GM23338 (cell line): ENCODE measurements around the gene DLG5. TPM values are rescaled to one million over a fixed set of nuclear protein-coding genes. Genes with fewer than 3 reads are reported as not detected.

ENCODE experiments used
- ATAC-seq: fragments of 200-7000 bp; cut with Tn5 transposase; 3 replicates; pipeline ENCODE4 v1.9.1; 2020
- DNase-seq: peaks from one replicate; pipeline ENCODE4 v3.0.0-alpha.2; 2015; ENCODE audit warnings: low spot score
- H2AFZ ChIP-seq: fragments of 200-600 bp; sonication (generic); 2 replicates; pipeline ENCODE4 v1.8.0; 2016; ENCODE audit warnings: antibody characterized with exemption, mild to moderate bottlenecking, moderate library complexity
- H3F3A ChIP-seq: fragments of 200-600 bp; sonication (generic); replicated peaks from 2 replicates; pipeline ENCODE4 v1.8.0; 2017; ENCODE audit warnings: antibody characterized with exemption, mixed run types, low read depth
- H3K27ac ChIP-seq: fragments of 200-600 bp; sonication (generic); 2 replicates; pipeline ENCODE4 v1.6.1; 2016; ENCODE audit warnings: low read depth
- H3K27me3 ChIP-seq: fragments of 200-600 bp; sonication (generic); 2 replicates; pipeline ENCODE4 v1.8.0; 2016; ENCODE audit warnings: mild to moderate bottlenecking, mixed run types, moderate library complexity; ENCODE audit not compliant: insufficient read depth
- H3K36me3 ChIP-seq: fragments of 200-600 bp; sonication (generic); 2 replicates; pipeline ENCODE4 v1.8.0; 2016; ENCODE audit warnings: mild to moderate bottlenecking; ENCODE audit not compliant: insufficient read depth
- H3K4me1 ChIP-seq: fragments of 200-600 bp; sonication (generic); 2 replicates; pipeline ENCODE4 v1.8.0; 2016; ENCODE audit warnings: mild to moderate bottlenecking, moderate library complexity; ENCODE audit not compliant: insufficient read depth
- H3K4me2 ChIP-seq: fragments of 200-600 bp; sonication (generic); 2 replicates; pipeline ENCODE4 v1.7.1; 2017; ENCODE audit warnings: mixed run types
- H3K4me3 ChIP-seq: fragments of 200-600 bp; sonication (generic); 2 replicates; pipeline ENCODE4 v1.6.1; 2016; ENCODE audit warnings: mixed run types
- H3K79me2 ChIP-seq: fragments of 200-600 bp; sonication (generic); replicated peaks from 2 replicates; pipeline ENCODE4 v1.8.0; 2017; ENCODE audit warnings: mild to moderate bottlenecking; ENCODE audit not compliant: insufficient read depth
- H3K9me2 ChIP-seq: fragments of 200-600 bp; sonication (generic); 2 replicates; pipeline ENCODE4 v1.8.0; 2017; ENCODE audit not compliant: insufficient read depth
- H4K20me1 ChIP-seq: fragments of 200-600 bp; sonication (generic); replicated peaks from 2 replicates; pipeline ENCODE4 v1.8.0; 2017; ENCODE audit warnings: mild to moderate bottlenecking; ENCODE audit not compliant: insufficient read depth
- H3K27ac Mint-ChIP-seq: 2 replicates; pipeline ENCODE4 v1.8.0; 2020; ENCODE audit warnings: inconsistent platforms, mild to moderate bottlenecking, moderate library complexity, mixed read lengths
- H3K27me3 Mint-ChIP-seq: 3 replicates; pipeline ENCODE4 v1.8.0; 2022; ENCODE audit warnings: low read depth, mild to moderate bottlenecking, moderate library complexity, mixed read lengths, inconsistent platforms; ENCODE audit not compliant: insufficient read depth, poor library complexity
- H3K36me3 Mint-ChIP-seq: 3 replicates; pipeline ENCODE4 v1.8.0; 2021; ENCODE audit warnings: low read depth, mild to moderate bottlenecking, inconsistent platforms, moderate library complexity, mixed read lengths
- H3K4me1 Mint-ChIP-seq: 3 replicates; pipeline ENCODE4 v1.8.0; 2020; ENCODE audit warnings: mild to moderate bottlenecking, inconsistent platforms, mixed read lengths
- H3K4me3 Mint-ChIP-seq: 3 replicates; pipeline ENCODE4 v1.8.0; 2021; ENCODE audit warnings: moderate library complexity, mild to moderate bottlenecking, inconsistent platforms, mixed read lengths
- H3K9me3 Mint-ChIP-seq: 3 replicates; pipeline ENCODE4 v1.8.0; 2020; ENCODE audit warnings: moderate library complexity, mild to moderate bottlenecking, inconsistent platforms, mixed read lengths
- EZH2phosphoT487 ChIP-seq: fragments of 200-600 bp; sonication (generic); IDR thresholded peaks from one replicate; pipeline ENCODE4 v1.8.1; 2018; ENCODE audit warnings: antibody characterized with exemption; ENCODE audit not compliant: unreplicated experiment
- JUNB ChIP-seq: IDR thresholded peaks from one replicate; pipeline ENCODE4 v1.6.1; 2016; ENCODE audit warnings: antibody characterized with exemption; ENCODE audit not compliant: unreplicated experiment
- polyA plus RNA-seq: library from polyadenylated mRNA; unstranded; fragments of >200 nt; fragmentation: Nextera tagmentation; extraction: Ambion mirVana; gene quantifications from 2 replicates; pipeline ENCODE4 v1.2.1, GENCODE V29; 2016
- total RNA-seq: library from RNA; depleted of rRNA; stranded (reverse); fragments of >200 nt; shearing (Covaris generic); gene quantifications from 2 replicates; pipeline ENCODE4 v1.2.3, GENCODE V29; 2014
- TF ChIP-seq, protein P1 (sequence below), 2 experiments: fragments of 200-600 bp in 1 of 2; sonication (generic) in 1 of 2; conservative IDR thresholded peaks; 2 replicates each; pipeline versions ENCODE4 v1.5.1 to v1.6.1; 2016 to 2017; ENCODE audit warnings: antibody characterized with exemption in 2 of 2, low read depth in 2 of 2, mild to moderate bottlenecking in 2 of 2, moderate library complexity in 1 of 2
- TF ChIP-seq, protein P2 (sequence below): fragments of 250-450 bp; sonication (Bioruptor Pico); IDR thresholded peaks from 2 replicates; pipeline ENCODE4 v1.5.0; 2020; ENCODE audit warnings: mild to moderate bottlenecking, moderate library complexity

DLG5 gene
- total and polyA plus RNA-seq, 2 experiments from 2014 or later = 7.4 to 66.6 TPM

DNA sequence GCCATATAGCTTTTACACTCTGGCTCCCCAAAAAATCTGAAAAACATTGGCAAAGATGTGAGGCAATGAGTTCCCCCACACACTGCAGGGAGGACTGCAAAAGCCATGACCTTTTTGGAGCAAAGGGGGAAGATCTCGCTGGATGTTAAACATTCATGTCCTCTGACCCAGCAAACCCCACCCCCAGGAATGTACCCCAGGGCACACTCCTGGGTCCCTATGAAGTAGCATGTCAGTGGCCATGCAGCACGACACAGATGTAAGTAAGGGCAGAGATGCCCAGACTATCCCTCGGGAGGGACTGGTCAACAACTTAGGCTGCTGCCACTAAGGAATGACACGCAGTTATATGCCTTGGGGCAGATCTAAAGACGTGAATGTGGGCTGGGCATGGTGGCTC lies 100.6 kb downstream of the DLG5 start:
- H3K27ac Mint-ChIP-seq = peak overlapping the region; percentile 82
- Histone ChIP-seq H3K4me2 (no peak overlapping the region), H3K36me3 (peaks cover 10% of the 10 kb centered on the region; the same call in 1 of the 2 replicates), H4K20me1 (no peaks in the 10 kb centered on the region), H3F3A (no peaks in the 10 kb centered on the region), H3K4me1 (no peaks in the 10 kb centered on the region), H2AFZ (no peak overlapping the region), H3K9me2 (no peaks in the 10 kb centered on the region), H3K79me2 (no peaks in the 10 kb centered on the region), H3K27ac (no peak overlapping the region), H3K4me3 (no peak overlapping the region), H3K27me3 (no peaks in the 10 kb centered on the region)
- no peak overlapping the region for H3K4me3 Mint-ChIP-seq
- no peaks in the 10 kb centered on the region for H3K9me3 Mint-ChIP-seq
- peaks cover 2% of the 10 kb centered on the region for H3K4me1 Mint-ChIP-seq
- DNase-seq (peak; percentile 49), ATAC-seq (peak; percentile 74)
- peaks cover 60% of the 10 kb centered on the region for H3K36me3 Mint-ChIP-seq
- peaks cover 12% of the 10 kb centered on the region for H3K27me3 Mint-ChIP-seq
- TF ChIP-seq, protein P1, sequence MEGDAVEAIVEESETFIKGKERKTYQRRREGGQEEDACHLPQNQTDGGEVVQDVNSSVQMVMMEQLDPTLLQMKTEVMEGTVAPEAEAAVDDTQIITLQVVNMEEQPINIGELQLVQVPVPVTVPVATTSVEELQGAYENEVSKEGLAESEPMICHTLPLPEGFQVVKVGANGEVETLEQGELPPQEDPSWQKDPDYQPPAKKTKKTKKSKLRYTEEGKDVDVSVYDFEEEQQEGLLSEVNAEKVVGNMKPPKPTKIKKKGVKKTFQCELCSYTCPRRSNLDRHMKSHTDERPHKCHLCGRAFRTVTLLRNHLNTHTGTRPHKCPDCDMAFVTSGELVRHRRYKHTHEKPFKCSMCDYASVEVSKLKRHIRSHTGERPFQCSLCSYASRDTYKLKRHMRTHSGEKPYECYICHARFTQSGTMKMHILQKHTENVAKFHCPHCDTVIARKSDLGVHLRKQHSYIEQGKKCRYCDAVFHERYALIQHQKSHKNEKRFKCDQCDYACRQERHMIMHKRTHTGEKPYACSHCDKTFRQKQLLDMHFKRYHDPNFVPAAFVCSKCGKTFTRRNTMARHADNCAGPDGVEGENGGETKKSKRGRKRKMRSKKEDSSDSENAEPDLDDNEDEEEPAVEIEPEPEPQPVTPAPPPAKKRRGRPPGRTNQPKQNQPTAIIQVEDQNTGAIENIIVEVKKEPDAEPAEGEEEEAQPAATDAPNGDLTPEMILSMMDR (conservative IDR thresholded peaks at IDR 0.05; ENCODE audit: low read depth in 2 of 2) = no peak
- TF ChIP-seq, protein P2, sequence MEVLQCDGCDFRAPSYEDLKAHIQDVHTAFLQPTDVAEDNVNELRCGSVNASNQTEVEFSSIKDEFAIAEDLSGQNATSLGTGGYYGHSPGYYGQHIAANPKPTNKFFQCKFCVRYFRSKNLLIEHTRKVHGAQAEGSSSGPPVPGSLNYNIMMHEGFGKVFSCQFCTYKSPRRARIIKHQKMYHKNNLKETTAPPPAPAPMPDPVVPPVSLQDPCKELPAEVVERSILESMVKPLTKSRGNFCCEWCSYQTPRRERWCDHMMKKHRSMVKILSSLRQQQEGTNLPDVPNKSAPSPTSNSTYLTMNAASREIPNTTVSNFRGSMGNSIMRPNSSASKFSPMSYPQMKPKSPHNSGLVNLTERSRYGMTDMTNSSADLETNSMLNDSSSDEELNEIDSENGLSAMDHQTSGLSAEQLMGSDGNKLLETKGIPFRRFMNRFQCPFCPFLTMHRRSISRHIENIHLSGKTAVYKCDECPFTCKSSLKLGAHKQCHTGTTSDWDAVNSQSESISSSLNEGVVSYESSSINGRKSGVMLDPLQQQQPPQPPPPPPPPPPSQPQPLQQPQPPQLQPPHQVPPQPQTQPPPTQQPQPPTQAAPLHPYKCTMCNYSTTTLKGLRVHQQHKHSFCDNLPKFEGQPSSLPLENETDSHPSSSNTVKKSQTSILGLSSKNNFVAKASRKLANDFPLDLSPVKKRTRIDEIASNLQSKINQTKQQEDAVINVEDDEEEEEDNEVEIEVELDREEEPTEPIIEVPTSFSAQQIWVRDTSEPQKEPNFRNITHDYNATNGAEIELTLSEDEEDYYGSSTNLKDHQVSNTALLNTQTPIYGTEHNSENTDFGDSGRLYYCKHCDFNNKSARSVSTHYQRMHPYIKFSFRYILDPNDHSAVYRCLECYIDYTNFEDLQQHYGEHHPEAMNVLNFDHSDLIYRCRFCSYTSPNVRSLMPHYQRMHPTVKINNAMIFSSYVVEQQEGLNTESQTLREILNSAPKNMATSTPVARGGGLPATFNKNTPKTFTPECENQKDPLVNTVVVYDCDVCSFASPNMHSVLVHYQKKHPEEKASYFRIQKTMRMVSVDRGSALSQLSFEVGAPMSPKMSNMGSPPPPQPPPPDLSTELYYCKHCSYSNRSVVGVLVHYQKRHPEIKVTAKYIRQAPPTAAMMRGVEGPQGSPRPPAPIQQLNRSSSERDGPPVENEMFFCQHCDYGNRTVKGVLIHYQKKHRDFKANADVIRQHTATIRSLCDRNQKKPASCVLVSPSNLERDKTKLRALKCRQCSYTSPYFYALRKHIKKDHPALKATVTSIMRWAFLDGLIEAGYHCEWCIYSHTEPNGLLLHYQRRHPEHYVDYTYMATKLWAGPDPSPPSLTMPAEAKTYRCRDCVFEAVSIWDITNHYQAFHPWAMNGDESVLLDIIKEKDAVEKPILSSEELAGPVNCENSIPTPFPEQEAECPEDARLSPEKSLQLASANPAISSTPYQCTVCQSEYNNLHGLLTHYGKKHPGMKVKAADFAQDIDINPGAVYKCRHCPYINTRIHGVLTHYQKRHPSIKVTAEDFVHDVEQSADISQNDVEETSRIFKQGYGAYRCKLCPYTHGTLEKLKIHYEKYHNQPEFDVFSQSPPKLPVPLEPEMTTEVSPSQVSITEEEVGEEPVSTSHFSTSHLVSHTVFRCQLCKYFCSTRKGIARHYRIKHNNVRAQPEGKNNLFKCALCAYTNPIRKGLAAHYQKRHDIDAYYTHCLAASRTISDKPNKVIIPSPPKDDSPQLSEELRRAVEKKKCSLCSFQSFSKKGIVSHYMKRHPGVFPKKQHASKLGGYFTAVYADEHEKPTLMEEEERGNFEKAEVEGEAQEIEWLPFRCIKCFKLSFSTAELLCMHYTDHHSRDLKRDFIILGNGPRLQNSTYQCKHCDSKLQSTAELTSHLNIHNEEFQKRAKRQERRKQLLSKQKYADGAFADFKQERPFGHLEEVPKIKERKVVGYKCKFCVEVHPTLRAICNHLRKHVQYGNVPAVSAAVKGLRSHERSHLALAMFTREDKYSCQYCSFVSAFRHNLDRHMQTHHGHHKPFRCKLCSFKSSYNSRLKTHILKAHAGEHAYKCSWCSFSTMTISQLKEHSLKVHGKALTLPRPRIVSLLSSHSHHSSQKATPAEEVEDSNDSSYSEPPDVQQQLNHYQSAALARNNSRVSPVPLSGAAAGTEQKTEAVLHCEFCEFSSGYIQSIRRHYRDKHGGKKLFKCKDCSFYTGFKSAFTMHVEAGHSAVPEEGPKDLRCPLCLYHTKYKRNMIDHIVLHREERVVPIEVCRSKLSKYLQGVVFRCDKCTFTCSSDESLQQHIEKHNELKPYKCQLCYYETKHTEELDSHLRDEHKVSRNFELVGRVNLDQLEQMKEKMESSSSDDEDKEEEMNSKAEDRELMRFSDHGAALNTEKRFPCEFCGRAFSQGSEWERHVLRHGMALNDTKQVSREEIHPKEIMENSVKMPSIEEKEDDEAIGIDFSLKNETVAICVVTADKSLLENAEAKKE (CRISPR knock-in tag) = no peak

DNA sequence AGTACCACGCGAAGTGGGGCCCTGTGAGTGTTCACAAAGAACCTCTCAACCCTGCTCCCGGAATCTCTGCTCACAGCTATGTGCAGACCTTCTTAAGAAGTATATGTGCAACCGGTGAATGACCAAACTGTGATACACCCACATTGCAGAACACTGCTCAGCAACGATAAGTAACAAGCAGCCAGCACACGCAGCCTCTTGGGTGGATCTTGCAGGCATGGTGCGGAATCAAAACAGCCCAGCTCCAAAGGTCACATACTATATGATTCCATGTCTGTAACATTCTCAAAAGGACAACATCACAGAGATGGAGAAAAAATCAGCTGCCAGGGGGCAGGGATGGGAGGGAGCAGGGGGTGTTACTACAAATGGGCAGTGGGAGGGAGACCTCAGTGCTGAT lies 101.6 kb downstream of the DLG5 start:
- H3K27ac Mint-ChIP-seq = no peak overlapping the region
- ATAC-seq = no peak
- no peak overlapping the region for H3K4me3 ChIP-seq
- H3K36me3 Mint-ChIP-seq = peaks cover 58% of the 10 kb centered on the region
- H3K4me3 Mint-ChIP-seq = no peak overlapping the region
- peaks cover 10% of the 10 kb centered on the region; the same call in 1 of the 2 replicates for H3K36me3 ChIP-seq
- no peaks in the 10 kb centered on the region for H3K9me3 Mint-ChIP-seq
- DNase-seq = no peak
- H4K20me1 ChIP-seq = no peaks in the 10 kb centered on the region
- H3K4me1 ChIP-seq = no peaks in the 10 kb centered on the region
- H3K27me3 Mint-ChIP-seq = peaks cover 14% of the 10 kb centered on the region
- H3K27me3 ChIP-seq = no peaks in the 10 kb centered on the region
- no peaks in the 10 kb centered on the region for H3F3A ChIP-seq
- H3K27ac ChIP-seq = peak overlapping the region; percentile 39; the same call in 1 of the 2 replicates
- H2AFZ ChIP-seq = no peak overlapping the region
- H3K79me2 ChIP-seq = no peaks in the 10 kb centered on the region
- H3K9me2 ChIP-seq = no peaks in the 10 kb centered on the region
- H3K4me1 Mint-ChIP-seq = peaks cover 2% of the 10 kb centered on the region
- no peak overlapping the region for H3K4me2 ChIP-seq
- no peak for TF ChIP-seq JUNB
- TF ChIP-seq EZH2phosphoT487 = no peak
- TF ChIP-seq, protein P2 (CRISPR knock-in tag) = no peak
